SK-N-SH (cell line): Measurements from ENCODE around the gene SHQ1. TPM values are rescaled to one million over a fixed set of nuclear protein-coding genes. Genes with fewer than 3 reads are reported as not detected.

Experiments used
- CTCF ChIA-PET: fragments of 300-600, 350-600 bp; formaldehyde crosslinking; extraction: SDS; loops from one replicate; lab custom pipeline; 2021; lab: Yijun Ruan, JAX
- POLR2A ChIA-PET: fragments of 350-600 bp; sonication (Branson Sonifier 250); formaldehyde crosslinking; extraction: SDS; loops from one replicate; lab custom pipeline; 2020; ENCODE audit warnings: antibody characterized with exemption, inconsistent platforms; lab: Yijun Ruan, JAX
- DNase-seq: peaks from one replicate; pipeline ENCODE4 v3.0.0; 2012
- H2AFZ ChIP-seq: fragments of 200-600 bp; sonication (generic); 2 replicates; pipeline ENCODE4 v1.8.1; 2016; ENCODE audit warnings: antibody characterized with exemption, mild to moderate bottlenecking, low read depth
- H3F3A ChIP-seq: fragments of 200-600 bp; sonication (generic); replicated peaks from 2 replicates; pipeline ENCODE3; 2016; ENCODE audit warnings: antibody characterized with exemption, mild to moderate bottlenecking; ENCODE audit not compliant: insufficient read depth
- H3K27ac ChIP-seq, 2 experiments: fragments of 200-500 bp in 1 of 2; fragments of 200-600 bp in 1 of 2; sonication (Bioruptor generic) in 1 of 2; sonication (generic), shearing (Covaris generic) in 1 of 2; 2 replicates each; pipeline versions ENCODE4 v1.5.1 to v1.6.1; 2014 to 2016; ENCODE audit warnings: low read depth in 2 of 2, inconsistent platforms in 1 of 2, low read length in 1 of 2, mild to moderate bottlenecking in 1 of 2, mixed read lengths in 1 of 2
- H3K27me3 ChIP-seq: fragments of 200-600 bp; sonication (generic), shearing (Covaris generic); 2 replicates; pipeline ENCODE4 v1.6.1; 2016; ENCODE audit warnings: mixed run types; ENCODE audit not compliant: insufficient read depth
- H3K36me3 ChIP-seq, 2 experiments: fragments of 200-500 bp in 1 of 2; fragments of 200-600 bp in 1 of 2; sonication (Bioruptor generic) in 1 of 2; sonication (generic) in 1 of 2; replicated peaks in 1 of 2; 2 replicates each; pipeline versions ENCODE3 to v1.5.1; 2014 to 2016; ENCODE audit warnings: low read length in 1 of 2, mild to moderate bottlenecking in 1 of 2; ENCODE audit not compliant: insufficient read depth in 2 of 2, control insufficient read depth in 1 of 2
- H3K4me1 ChIP-seq, 2 experiments: fragments of 200-500 bp in 1 of 2; fragments of 200-600 bp in 1 of 2; sonication (Bioruptor generic) in 1 of 2; sonication (generic), shearing (Covaris generic) in 1 of 2; 2 replicates each; pipeline versions ENCODE4 v1.5.1 to v1.6.1; 2014 to 2016; ENCODE audit warnings: low read depth in 1 of 2, low read length in 1 of 2, mixed run types in 1 of 2; ENCODE audit not compliant: insufficient read depth in 2 of 2, control insufficient read depth in 1 of 2
- H3K4me2 ChIP-seq: fragments of 200-600 bp; sonication (generic), shearing (Covaris generic); 2 replicates; pipeline ENCODE4 v1.6.1; 2017; ENCODE audit warnings: mixed run types
- H3K4me3 ChIP-seq, 2 experiments: fragments of 200-500 bp in 1 of 2; fragments of 200-600 bp in 1 of 2; sonication (Bioruptor generic) in 1 of 2; sonication (generic), shearing (Covaris generic) in 1 of 2; 2 replicates each; pipeline versions ENCODE4 v1.5.1 to v1.8.1; 2014 to 2016; ENCODE audit warnings: low read depth in 2 of 2, inconsistent platforms in 1 of 2, low read length in 1 of 2, mild to moderate bottlenecking in 1 of 2, mixed read lengths in 1 of 2, moderate library complexity in 1 of 2
- H3K79me2 ChIP-seq: fragments of 200-600 bp; sonication (generic); 2 replicates; pipeline ENCODE4 v1.8.1; 2017; ENCODE audit warnings: mild to moderate bottlenecking; ENCODE audit not compliant: insufficient read depth
- H3K9ac ChIP-seq: fragments of 200-600 bp; sonication (generic); 2 replicates; pipeline ENCODE4 v1.6.1; 2017; ENCODE audit warnings: mixed run types
- H3K9me2 ChIP-seq: fragments of 200-600 bp; sonication (generic); 2 replicates; pipeline ENCODE4 v1.6.1; 2017; ENCODE audit warnings: mixed run types
- H3K9me3 ChIP-seq: fragments of 200-600 bp; sonication (generic); 2 replicates; pipeline ENCODE4 v1.6.1; 2017; ENCODE audit warnings: mixed run types, mild to moderate bottlenecking, moderate library complexity
- H4K20me1 ChIP-seq: fragments of 200-600 bp; sonication (generic); 2 replicates; pipeline ENCODE4 v1.6.1; 2017; ENCODE audit warnings: mild to moderate bottlenecking, mixed run types; ENCODE audit not compliant: insufficient read depth
- CHD2 ChIP-seq: fragments of 150-350 bp; IDR thresholded peaks from 2 replicates; pipeline ENCODE4 v1.6.1; 2018; ENCODE audit warnings: low read length; ENCODE audit not compliant: partially characterized antibody
- CTCF ChIP-seq: fragments of 200-600 bp; sonication (generic); IDR thresholded peaks from 2 replicates; pipeline ENCODE4 v1.6.1; 2017; ENCODE audit warnings: antibody characterized with exemption, mild to moderate bottlenecking, moderate library complexity
- ELF1 ChIP-seq: IDR thresholded peaks from 2 replicates; pipeline ENCODE4 v1.4.0; 2012
- EP300 ChIP-seq, 2 experiments: IDR thresholded peaks; 2 replicates each; pipeline versions ENCODE4 v1.4.0 to v1.6.1; 2012; ENCODE audit warnings: borderline replicate concordance in 1 of 2, low read depth in 1 of 2, low read length in 1 of 2
- FOSL2 ChIP-seq: IDR thresholded peaks from 2 replicates; pipeline ENCODE4 v1.4.0; 2012; ENCODE audit warnings: low read depth, mild to moderate bottlenecking, moderate library complexity, borderline replicate concordance
- FOXM1 ChIP-seq: IDR thresholded peaks from 2 replicates; pipeline ENCODE4 v1.4.0; 2012; ENCODE audit warnings: low read depth, mild to moderate bottlenecking
- GABPA ChIP-seq: IDR thresholded peaks from 2 replicates; pipeline ENCODE4 v1.4.0; 2012; ENCODE audit warnings: low read depth, mild to moderate bottlenecking
- GATA2 ChIP-seq: sonication (generic); formaldehyde crosslinking; IDR thresholded peaks from 2 replicates; pipeline ENCODE4 v1.5.0; 2020; ENCODE audit warnings: mild to moderate bottlenecking, missing genetic modification reagents
- MEF2A ChIP-seq: IDR thresholded peaks from 2 replicates; pipeline ENCODE4 v1.4.0; 2012; ENCODE audit warnings: low read depth, borderline replicate concordance
- NRF1 ChIP-seq: IDR thresholded peaks from 2 replicates; pipeline ENCODE4 v1.6.1; 2012; ENCODE audit warnings: low read depth, mild to moderate bottlenecking, low read length
- PBX3 ChIP-seq: IDR thresholded peaks from 2 replicates; pipeline ENCODE4; 2012
- POLR2AphosphoS5 ChIP-seq: IDR thresholded peaks from 2 replicates; pipeline ENCODE4 v1.6.1; 2012; ENCODE audit warnings: low read depth, low read length
- RFX5 ChIP-seq: IDR thresholded peaks from 2 replicates; pipeline ENCODE4 v1.6.1; 2012; ENCODE audit warnings: mild to moderate bottlenecking, improper control_type of control experiment, low read length
- SIN3A ChIP-seq: IDR thresholded peaks from 2 replicates; pipeline ENCODE4 v1.6.1; 2012; ENCODE audit warnings: low read depth, mild to moderate bottlenecking, low read length, moderate library complexity, borderline replicate concordance
- TEAD4 ChIP-seq: IDR thresholded peaks from 2 replicates; pipeline ENCODE4 v1.4.0; 2012; ENCODE audit warnings: mild to moderate bottlenecking, borderline replicate concordance; ENCODE audit not compliant: insufficient read depth
- USF1 ChIP-seq: IDR thresholded peaks from 2 replicates; pipeline ENCODE4 v1.4.0; 2012; ENCODE audit warnings: low read depth, borderline replicate concordance
- USF2 ChIP-seq: fragments of 150-350 bp; IDR thresholded peaks from 2 replicates; pipeline ENCODE4 v1.6.1; 2017; ENCODE audit warnings: antibody characterized with exemption, low read length, low read depth, borderline replicate concordance
- ZBTB33 ChIP-seq: IDR thresholded peaks from 2 replicates; pipeline ENCODE4 v1.4.0; 2012; ENCODE audit warnings: low read depth, borderline replicate concordance
- WGBS: methylation state at CpG from one replicate; pipeline ENCODE4 v1.1.6; 2017; ENCODE audit warnings: low lambda C conversion rate; 5-methylcytosine and 5-hydroxymethylcytosine counted together
- polyA plus RNA-seq, 3 experiments: library from polyadenylated mRNA; depleted of rRNA; stranded (reverse); fragments of >200 nt; gene quantifications; 2 replicates each; pipeline ENCODE4 v1.2.3, GENCODE V29; 2012

The SHQ1 gene
- polyA plus RNA-seq, 1 of the 3 experiments (the other 2 are of a cell fraction): 10.5 TPM

- POLR2A ChIA-PET: no interaction called here
- H3K79me2 ChIP-seq: no peaks in the 10 kb centered on the region
- TF ChIP-seq FOSL2 (no peak), TEAD4 (no peak), NRF1 (no peak), USF2 (no peak), CHD2 (no peak), USF1 (no peak), ZBTB33 (no peak), RFX5 (no peak), POLR2AphosphoS5 (no peak), GABPA (no peak)
- TF ChIP-seq, all 33 proteins: peak for 0
- Histone ChIP-seq H3K9ac (no peak overlapping the region), H3K27ac (no peak overlapping the region), H4K20me1 (no peaks in the 10 kb centered on the region), H3F3A (no peaks in the 10 kb centered on the region), H2AFZ (no peak overlapping the region), H3K4me3 (no peak overlapping the region), H3K4me1 (peaks cover 0 to 3% of the 10 kb centered on the region in 2 experiments; a peak in 1 of 4 replicates), H3K27me3 (no peaks in the 10 kb centered on the region), H3K9me2 (no peaks in the 10 kb centered on the region), H3K36me3 (peaks cover 4 to 10% of the 10 kb centered on the region in 2 experiments), H3K9me3 (no peaks in the 10 kb centered on the region), H3K4me2 (no peak overlapping the region)
- no peak for DNase-seq
- CTCF ChIA-PET: interaction anchor here (0.7 kb wide), 1 partner anchor 9 kb away, joined by 3 read pairs; no protein-coding TSS in a partner anchor
- 96% methylated on average over 3 of the region's 3 CpGs for WGBS
These were observed 86.8 kb downstream of the SHQ1 start for GRCh38 chr3:72761410-72761809.

- ChIA-PET POLR2A (no interaction called here), CTCF (no interaction called here)
- no peaks in the 10 kb centered on the region for H3K27me3 ChIP-seq
- no peak for DNase-seq
- no peaks in the 10 kb centered on the region; a peak in 1 of 4 replicates for H3K4me1 ChIP-seq
- no peak overlapping the region for H2AFZ ChIP-seq
- H3K79me2 ChIP-seq: no peaks in the 10 kb centered on the region
- no peaks in the 10 kb centered on the region for H3K9me3 ChIP-seq
- H3K4me3 ChIP-seq: no peak overlapping the region
- H3K36me3 ChIP-seq: peaks cover 2 to 5% of the 10 kb centered on the region in 2 experiments
- no peaks in the 10 kb centered on the region for H3F3A ChIP-seq
- H3K9me2 ChIP-seq: no peaks in the 10 kb centered on the region
- no peak overlapping the region for H3K4me2 ChIP-seq
- WGBS: 95% methylated on average over 3 of the region's 3 CpGs
- H4K20me1 ChIP-seq: no peaks in the 10 kb centered on the region
- H3K9ac ChIP-seq: no peak overlapping the region
- no peak overlapping the region for H3K27ac ChIP-seq
- TF ChIP-seq RFX5: no peak
- no peak for TF ChIP-seq SIN3A
- no peak for TF ChIP-seq MEF2A
- TF ChIP-seq GATA2 (CRISPR knock-in tag): no peak
- no peak for TF ChIP-seq GABPA
- TF ChIP-seq USF1: no peak
- no peak for TF ChIP-seq CHD2
- no peak for TF ChIP-seq FOXM1
- no peak for TF ChIP-seq NRF1
- no peak for TF ChIP-seq ELF1
- no peak for TF ChIP-seq PBX3
- TF ChIP-seq CTCF: no peak
- no peak for TF ChIP-seq EP300 (IDR thresholded peaks at IDR 0.05; ENCODE audit: borderline replicate concordance in 1 of 2, low read depth in 1 of 2, low read length in 1 of 2)
These were observed 88.0 kb downstream of the SHQ1 start for GRCh38 chr3:72760225-72760624.
